ENCODE results near the gene RPA3. TPM values are rescaled to one million over a fixed set of nuclear protein-coding genes. Genes with fewer than 3 reads are reported as not detected.

The RPA3 gene
- total and polyA plus RNA-seq, 2 donors from 2014 or later: 33.7 to 59.4 TPM

DNA sequence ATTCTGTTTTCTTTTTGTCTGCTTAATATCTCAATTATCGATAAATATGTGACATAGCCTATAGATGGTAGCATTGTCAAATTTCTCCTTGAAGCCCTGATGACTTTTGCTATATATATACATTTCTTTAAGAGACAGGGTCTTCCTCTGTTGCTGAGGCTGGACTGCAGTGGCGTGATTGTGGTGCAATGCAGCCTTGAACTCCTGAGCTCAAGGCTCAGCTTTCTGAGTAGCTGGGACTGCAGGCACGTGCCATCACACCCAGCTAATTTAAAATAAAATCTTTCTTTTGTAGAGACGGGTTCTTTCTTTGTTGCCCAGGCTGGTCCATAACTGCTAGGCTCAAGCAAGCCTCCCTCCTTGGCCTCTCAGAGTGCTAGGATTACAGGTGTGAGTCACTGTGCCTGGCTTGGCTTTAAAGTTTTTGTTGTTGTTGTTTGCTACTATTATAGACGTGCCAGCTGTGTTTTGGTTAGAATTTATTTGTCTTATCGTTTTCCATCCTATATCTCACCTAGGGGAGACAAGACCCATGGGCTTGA lies 70.8 kb downstream of the RPA3 start:
- H3K4me3 ChIP-seq (ENCODE audit: low read length in 3 of 3): no peak overlapping the region
- no peaks in the 10 kb centered on the region for H3K4me1 ChIP-seq (ENCODE audit: control insufficient read depth in 2 of 3, insufficient read depth in 2 of 3, low read depth in 1 of 3, low read length in 3 of 3)
- FAIRE-seq: no peak
- TF ChIP-seq, protein P1, sequence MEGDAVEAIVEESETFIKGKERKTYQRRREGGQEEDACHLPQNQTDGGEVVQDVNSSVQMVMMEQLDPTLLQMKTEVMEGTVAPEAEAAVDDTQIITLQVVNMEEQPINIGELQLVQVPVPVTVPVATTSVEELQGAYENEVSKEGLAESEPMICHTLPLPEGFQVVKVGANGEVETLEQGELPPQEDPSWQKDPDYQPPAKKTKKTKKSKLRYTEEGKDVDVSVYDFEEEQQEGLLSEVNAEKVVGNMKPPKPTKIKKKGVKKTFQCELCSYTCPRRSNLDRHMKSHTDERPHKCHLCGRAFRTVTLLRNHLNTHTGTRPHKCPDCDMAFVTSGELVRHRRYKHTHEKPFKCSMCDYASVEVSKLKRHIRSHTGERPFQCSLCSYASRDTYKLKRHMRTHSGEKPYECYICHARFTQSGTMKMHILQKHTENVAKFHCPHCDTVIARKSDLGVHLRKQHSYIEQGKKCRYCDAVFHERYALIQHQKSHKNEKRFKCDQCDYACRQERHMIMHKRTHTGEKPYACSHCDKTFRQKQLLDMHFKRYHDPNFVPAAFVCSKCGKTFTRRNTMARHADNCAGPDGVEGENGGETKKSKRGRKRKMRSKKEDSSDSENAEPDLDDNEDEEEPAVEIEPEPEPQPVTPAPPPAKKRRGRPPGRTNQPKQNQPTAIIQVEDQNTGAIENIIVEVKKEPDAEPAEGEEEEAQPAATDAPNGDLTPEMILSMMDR (IDR thresholded peaks at IDR 0.05; ENCODE audit: borderline replicate concordance, extremely low read depth, insufficient read depth): no peak
- no peaks in the 10 kb centered on the region for H3K36me3 ChIP-seq (ENCODE audit: control insufficient read depth in 2 of 3, insufficient read depth in 3 of 3, low read length in 3 of 3)
- H3K9ac ChIP-seq (ENCODE audit: low read length in 3 of 3): no peak overlapping the region
- no peaks in the 10 kb centered on the region for H3K9me3 ChIP-seq (ENCODE audit: control insufficient read depth in 2 of 3, insufficient read depth in 1 of 3, low read length in 3 of 3)
- H3K27ac ChIP-seq (ENCODE audit: low read depth in 2 of 2, low read length in 2 of 2): no peak overlapping the region
- no peak for DNase-seq
- intact Hi-C loops (cut with DNase I): no loop called here
- no peaks in the 10 kb centered on the region for H3K27me3 ChIP-seq (ENCODE audit: control insufficient read depth, insufficient read depth, low read length)

DNA sequence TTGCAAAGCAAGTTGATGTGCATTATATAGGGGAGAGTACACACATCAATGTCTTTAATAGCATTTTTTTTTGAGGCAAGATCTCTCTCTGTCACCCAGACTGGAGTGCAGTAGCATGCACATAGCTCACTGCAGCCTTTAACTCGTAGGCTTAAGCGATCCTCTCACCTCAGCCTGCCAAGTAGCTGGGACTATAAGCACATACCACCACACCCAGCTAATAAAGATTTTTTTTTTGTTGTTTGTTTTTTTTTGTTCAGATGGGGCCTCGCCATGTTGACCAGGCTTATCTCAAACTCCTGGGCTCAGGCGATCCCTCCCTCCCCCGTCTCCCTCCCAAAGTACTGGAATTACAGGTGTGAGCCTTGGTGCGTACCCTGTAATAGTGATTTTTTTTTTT lies 76.3 kb downstream of the RPA3 start:
- H3K27ac ChIP-seq (ENCODE audit: low read depth in 2 of 2, low read length in 2 of 2): no peak overlapping the region
- H3K4me1 ChIP-seq (ENCODE audit: control insufficient read depth in 2 of 3, insufficient read depth in 2 of 3, low read depth in 1 of 3, low read length in 3 of 3): peaks cover 3 to 6% (median 5%) of the 10 kb centered on the region in 3 donors
- no peak overlapping the region for H3K9ac ChIP-seq (ENCODE audit: low read length in 3 of 3)
- intact Hi-C loops (cut with DNase I): no loop called here
- H3K27me3 ChIP-seq (ENCODE audit: control insufficient read depth, insufficient read depth, low read length): no peaks in the 10 kb centered on the region
- no peak for DNase-seq
- FAIRE-seq: no peak
- H3K36me3 ChIP-seq (ENCODE audit: control insufficient read depth in 2 of 3, insufficient read depth in 3 of 3, low read length in 3 of 3): peaks cover 0 to 3% (median 0%) of the 10 kb centered on the region in 3 donors
- TF ChIP-seq, protein P1 (IDR thresholded peaks at IDR 0.05; ENCODE audit: borderline replicate concordance, extremely low read depth, insufficient read depth): no peak
- no peaks in the 10 kb centered on the region for H3K9me3 ChIP-seq (ENCODE audit: control insufficient read depth in 2 of 3, insufficient read depth in 1 of 3, low read length in 3 of 3)
- H3K4me3 ChIP-seq (ENCODE audit: low read length in 3 of 3): peak overlapping the region in 2 of 3 donors; percentile 92 to 96

DNA sequence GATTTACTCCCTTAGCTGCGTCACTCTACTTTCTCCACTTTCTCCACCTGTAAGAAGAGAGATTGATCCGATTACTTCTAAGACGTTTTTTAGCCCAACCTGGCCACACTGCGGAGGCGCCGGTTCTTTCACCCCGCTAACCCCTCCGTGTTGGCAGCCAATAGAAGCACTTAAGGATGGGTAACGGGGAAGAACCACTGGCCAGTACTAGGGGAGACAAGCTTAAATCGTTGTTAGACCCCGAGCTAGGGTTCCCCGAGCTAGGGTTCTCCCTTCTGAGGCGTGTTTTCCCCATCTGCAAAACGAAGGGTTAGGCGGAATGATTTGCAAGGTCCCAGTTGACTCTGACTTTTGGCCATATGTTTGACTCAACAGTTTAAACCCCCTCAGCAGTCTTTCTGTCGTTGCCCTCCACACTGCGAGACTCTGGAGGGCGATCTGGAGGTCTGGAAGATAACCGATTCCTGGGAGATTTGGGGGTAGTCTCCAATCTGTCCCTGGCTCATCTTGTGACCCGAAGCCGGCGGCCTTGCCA lies 77.2 kb downstream of the RPA3 start:
- H3K4me3 ChIP-seq (ENCODE audit: low read length in 3 of 3): peak overlapping the region; percentile 92 to 99 (median 96)
- H3K4me1 ChIP-seq (ENCODE audit: control insufficient read depth in 2 of 3, insufficient read depth in 2 of 3, low read depth in 1 of 3, low read length in 3 of 3): peaks cover 3 to 6% (median 5%) of the 10 kb centered on the region in 3 donors
- FAIRE-seq (no peak), DNase-seq (no peak)
- H3K27me3 ChIP-seq (ENCODE audit: control insufficient read depth, insufficient read depth, low read length): no peaks in the 10 kb centered on the region
- H3K36me3 ChIP-seq (ENCODE audit: control insufficient read depth in 2 of 3, insufficient read depth in 3 of 3, low read length in 3 of 3): peaks cover 0 to 3% (median 0%) of the 10 kb centered on the region in 3 donors
- TF ChIP-seq, protein P1 (IDR thresholded peaks at IDR 0.05; ENCODE audit: borderline replicate concordance, extremely low read depth, insufficient read depth): no peak
- peak overlapping the region; percentile 87 to 94 for H3K27ac ChIP-seq (ENCODE audit: low read depth in 2 of 2, low read length in 2 of 2)
- no peaks in the 10 kb centered on the region for H3K9me3 ChIP-seq (ENCODE audit: control insufficient read depth in 2 of 3, insufficient read depth in 1 of 3, low read length in 3 of 3)
- intact Hi-C loops (cut with DNase I): no loop called here
- peak overlapping the region; percentile 74 to 96 (median 88) for H3K9ac ChIP-seq (ENCODE audit: low read length in 3 of 3)

Measured in kidney (tissue), 14 donors.